ENCODE data around the gene NBAS.

The NBAS gene

GRCh38 chr2:15591373-15591691 is 30.2 kb upstream of the NBAS start:
- DNase-seq (ENCODE audit: low read depth in 2 of 2): no peak

- peak in 1 of 2 experiments; percentile 25 for DNase-seq (ENCODE audit: low read depth in 2 of 2)
Observed at GRCh38 chr2:15588329-15588919, 27.3 kb upstream of the NBAS start.

GRCh38 chr2:15584767-15585469 is 23.8 kb upstream of the NBAS start:
- no peak for DNase-seq (ENCODE audit: low read depth in 2 of 2)

- DNase-seq (ENCODE audit: low read depth in 2 of 2): no peak
Observed at GRCh38 chr2:15584316-15584715, 23.2 kb upstream of the NBAS start.

- DNase-seq (ENCODE audit: low read depth in 2 of 2): no peak
Observed at GRCh38 chr2:15583826-15584225, 22.7 kb upstream of the NBAS start.

GRCh38 chr2:15582710-15583357 is 21.7 kb upstream of the NBAS start:
- no peak for DNase-seq (ENCODE audit: low read depth in 2 of 2)

- DNase-seq (ENCODE audit: low read depth in 2 of 2): no peak
Observed at GRCh38 chr2:15580451-15580850, 19.3 kb upstream of the NBAS start.

GRCh38 chr2:15579641-15580040 is 18.5 kb upstream of the NBAS start:
- DNase-seq (ENCODE audit: low read depth in 2 of 2): no peak

GRCh38 chr2:15577071-15577735 is 16.1 kb upstream of the NBAS start:
- peak; percentile 64 for DNase-seq (ENCODE audit: low read depth in 2 of 2)

GRCh38 chr2:15571729-15572128 is 10.6 kb upstream of the NBAS start:
- no peak for DNase-seq (ENCODE audit: low read depth in 2 of 2)

GRCh38 chr2:15570104-15570503 is 9.0 kb upstream of the NBAS start:
- DNase-seq (ENCODE audit: low read depth in 2 of 2): no peak

- DNase-seq (ENCODE audit: low read depth in 2 of 2): no peak
Observed at GRCh38 chr2:15568874-15569273, 7.7 kb upstream of the NBAS start.

GRCh38 chr2:15566912-15567311 is 5.8 kb upstream of the NBAS start:
- DNase-seq (ENCODE audit: low read depth in 2 of 2): no peak

- no peak for DNase-seq (ENCODE audit: low read depth in 2 of 2)
Observed at GRCh38 chr2:15565994-15566671, 5.0 kb upstream of the NBAS start.

GRCh38 chr2:15565392-15565791 is 4.3 kb upstream of the NBAS start:
- no peak for DNase-seq (ENCODE audit: low read depth in 2 of 2)

- DNase-seq (ENCODE audit: low read depth in 2 of 2): no peak
Observed at GRCh38 chr2:15563227-15564100, 2.3 kb upstream of the NBAS start.

- no peak for DNase-seq (ENCODE audit: low read depth in 2 of 2)
Observed at GRCh38 chr2:15562354-15563031, 1.4 kb upstream of the NBAS start.

- peak in 1 of 2 experiments; percentile 17 for DNase-seq (ENCODE audit: low read depth in 2 of 2)
Observed at GRCh38 chr2:15561574-15562344, 625 bp upstream of the NBAS start.

- no peak for DNase-seq (ENCODE audit: low read depth in 2 of 2)
Observed at GRCh38 chr2:15560140-15560987, 770 bp downstream of the NBAS start.

Data from fibroblast of skin of left quadriceps (primary cell).